ENCODE measurements around the gene HDAC9. TPM values are rescaled to one million over a fixed set of nuclear protein-coding genes. Genes with fewer than 3 reads are reported as not detected.

HDAC9 gene
- 3.6 and 7.9 TPM in 2 replicates for total RNA-seq
- 2.9 and 5.0 TPM in 2 replicates for polyA plus RNA-seq
- 1.3 and 3.2 TPM in 2 replicates for polyA plus RNA-seq (2012)
- polyA minus RNA-seq (ENCODE audit: low replicate concordance), result 2.4 and 5.8 TPM in 2 replicates

DNA sequence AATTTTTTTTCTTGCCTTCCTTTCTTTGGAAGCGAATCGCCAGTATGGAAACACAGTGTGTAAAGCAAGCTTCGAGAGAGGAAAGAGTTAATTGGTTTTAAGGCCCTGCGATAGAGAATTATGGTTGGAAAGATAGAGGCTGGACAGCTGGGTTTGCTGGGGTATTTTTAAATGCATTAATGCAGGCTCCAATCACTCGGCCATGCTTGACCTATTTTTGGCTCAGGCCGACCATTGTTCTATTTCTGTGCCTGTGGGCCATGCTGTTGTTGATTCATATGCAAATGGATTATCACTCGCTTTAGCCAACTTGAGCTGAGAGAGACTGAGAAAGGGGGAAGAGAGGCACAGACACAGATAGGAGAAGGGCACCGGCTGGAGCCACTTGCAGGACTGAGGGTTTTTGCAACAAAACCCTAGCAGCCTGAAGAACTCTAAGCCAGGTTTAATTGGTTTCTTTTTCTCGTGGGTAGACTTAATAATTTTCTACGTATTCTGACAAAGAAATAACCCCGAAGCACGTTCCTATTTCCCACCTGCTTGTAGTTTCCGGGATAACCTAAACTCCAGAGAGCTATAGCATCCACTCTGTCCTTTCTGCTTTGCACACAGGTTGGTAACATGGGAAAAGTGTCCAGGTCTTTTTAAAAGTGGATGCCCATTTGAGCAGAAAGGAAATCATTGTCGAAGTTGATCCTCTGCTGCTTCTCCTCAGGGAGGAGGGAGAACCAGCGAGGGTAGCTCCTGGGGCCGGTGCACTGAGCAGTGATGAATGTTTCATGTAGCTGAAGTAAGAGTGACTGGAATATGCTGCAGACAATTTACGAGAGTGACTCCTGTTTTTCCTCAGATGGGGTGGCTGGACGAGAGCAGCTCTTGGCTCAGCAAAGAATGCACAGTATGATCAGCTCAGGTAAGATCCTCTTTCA lies at the start of gene HDAC9:
Gene HDAC9 (plus strand): TSS at position 338 of the 929 bp plus-strand sequence. CDS start 554 bp downstream, at position 892.
- peak within 1 kb of the TSS; percentile 31 to 51 (median 36) for H3K4me3 ChIP-seq (replicated peaks in 1 of 4; ENCODE audit: control extremely low read depth in 1 of 4, insufficient read depth in 1 of 4, low read depth in 3 of 4, low read length in 4 of 4)
- H3K27me3 ChIP-seq (ENCODE audit: control insufficient read depth, insufficient read depth, low read length), result no peaks in the 10 kb centered on the region
- no peak within 1 kb of the TSS for H3K9ac ChIP-seq (ENCODE audit: insufficient read depth, low read length)
- no peak for TF ChIP-seq EZH2 (IDR thresholded peaks at IDR 0.05; ENCODE audit: low read length, missing control alignments)
- TF ChIP-seq, protein P1, sequence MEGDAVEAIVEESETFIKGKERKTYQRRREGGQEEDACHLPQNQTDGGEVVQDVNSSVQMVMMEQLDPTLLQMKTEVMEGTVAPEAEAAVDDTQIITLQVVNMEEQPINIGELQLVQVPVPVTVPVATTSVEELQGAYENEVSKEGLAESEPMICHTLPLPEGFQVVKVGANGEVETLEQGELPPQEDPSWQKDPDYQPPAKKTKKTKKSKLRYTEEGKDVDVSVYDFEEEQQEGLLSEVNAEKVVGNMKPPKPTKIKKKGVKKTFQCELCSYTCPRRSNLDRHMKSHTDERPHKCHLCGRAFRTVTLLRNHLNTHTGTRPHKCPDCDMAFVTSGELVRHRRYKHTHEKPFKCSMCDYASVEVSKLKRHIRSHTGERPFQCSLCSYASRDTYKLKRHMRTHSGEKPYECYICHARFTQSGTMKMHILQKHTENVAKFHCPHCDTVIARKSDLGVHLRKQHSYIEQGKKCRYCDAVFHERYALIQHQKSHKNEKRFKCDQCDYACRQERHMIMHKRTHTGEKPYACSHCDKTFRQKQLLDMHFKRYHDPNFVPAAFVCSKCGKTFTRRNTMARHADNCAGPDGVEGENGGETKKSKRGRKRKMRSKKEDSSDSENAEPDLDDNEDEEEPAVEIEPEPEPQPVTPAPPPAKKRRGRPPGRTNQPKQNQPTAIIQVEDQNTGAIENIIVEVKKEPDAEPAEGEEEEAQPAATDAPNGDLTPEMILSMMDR (conservative IDR thresholded peaks at IDR 0.05 in 1 of 2, IDR thresholded peaks at IDR 0.05 in 1 of 2; ENCODE audit: low read depth in 1 of 2, low read length in 2 of 2), result no peak
- no peaks in the 10 kb centered on the region for H3K79me2 ChIP-seq (ENCODE audit: control insufficient read depth, insufficient read depth, low read length)
- H3K4me2 ChIP-seq (ENCODE audit: extremely low read depth, insufficient read depth, low read length), result peak within 1 kb of the TSS; percentile 96
- no peaks in the 10 kb centered on the region for H3K9me3 ChIP-seq (ENCODE audit: control insufficient read depth, insufficient read depth, low read depth, low read length)
- H3K27ac ChIP-seq (ENCODE audit: insufficient read depth, low read length), result peak within 1 kb of the TSS; percentile 23
- peaks cover 6% of the 10 kb centered on the region for H3K4me1 ChIP-seq (ENCODE audit: control insufficient read depth, extremely low read depth, insufficient read depth, low read length)
- H3K36me3 ChIP-seq (ENCODE audit: control insufficient read depth, insufficient read depth, low read length), result no peaks in the 10 kb centered on the region
- peak; percentile 25 to 77 for DNase-seq (ENCODE audit: low read depth in 2 of 2)
- H4K20me1 ChIP-seq (ENCODE audit: control insufficient read depth, extremely low read depth, insufficient read depth, low read length), result no peaks in the 10 kb centered on the region
- peak within 1 kb of the TSS; percentile 85 for H2AFZ ChIP-seq (ENCODE audit: low read length)

DNA sequence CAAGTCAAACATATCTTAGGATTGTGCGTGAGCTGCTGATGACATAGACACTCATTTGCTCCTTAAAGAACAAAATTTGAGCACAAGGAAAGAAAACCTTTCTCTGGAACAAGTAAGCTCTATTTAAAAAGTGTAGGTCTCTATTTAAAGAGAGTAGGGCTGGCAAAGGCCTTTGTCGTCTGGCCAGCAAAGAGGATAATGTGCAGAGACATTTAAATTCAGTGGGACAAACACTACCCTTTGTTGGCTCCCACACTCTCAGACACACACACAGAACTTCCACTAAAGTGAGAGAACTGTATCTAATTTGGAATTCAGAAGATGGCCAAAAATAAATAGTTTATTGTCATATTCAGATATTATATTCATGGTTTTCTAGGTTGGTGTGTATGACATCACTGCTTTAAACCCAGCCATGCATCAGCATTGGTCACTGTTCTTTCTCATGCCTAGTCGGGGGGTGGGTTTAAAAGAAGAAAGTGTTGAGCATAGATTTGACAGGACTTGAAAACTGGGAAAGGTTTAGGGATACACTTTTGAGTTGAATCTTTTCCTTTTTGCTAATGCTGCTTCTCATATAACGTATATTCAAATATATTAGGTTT lies 49.5 kb upstream of the HDAC9 start:
- DNase-seq (ENCODE audit: low read depth in 2 of 2), result peak in 1 of 2 donors; percentile 11
- TF ChIP-seq, protein P1 (conservative IDR thresholded peaks at IDR 0.05 in 1 of 2, IDR thresholded peaks at IDR 0.05 in 1 of 2; ENCODE audit: low read depth in 1 of 2, low read length in 2 of 2), result no peak
- no peak for TF ChIP-seq EZH2 (IDR thresholded peaks at IDR 0.05; ENCODE audit: low read length, missing control alignments)
- H3K9ac ChIP-seq (ENCODE audit: insufficient read depth, low read length), result no peak overlapping the region
- no peaks in the 10 kb centered on the region for H4K20me1 ChIP-seq (ENCODE audit: control insufficient read depth, extremely low read depth, insufficient read depth, low read length)
- no peak overlapping the region for H3K27ac ChIP-seq (ENCODE audit: insufficient read depth, low read length)
- H3K36me3 ChIP-seq (ENCODE audit: control insufficient read depth, insufficient read depth, low read length), result no peaks in the 10 kb centered on the region
- no peaks in the 10 kb centered on the region for H3K79me2 ChIP-seq (ENCODE audit: control insufficient read depth, insufficient read depth, low read length)
- H3K4me1 ChIP-seq (ENCODE audit: control insufficient read depth, extremely low read depth, insufficient read depth, low read length), result no peaks in the 10 kb centered on the region
- no peak overlapping the region for H3K4me3 ChIP-seq (replicated peaks in 1 of 4; ENCODE audit: control extremely low read depth in 1 of 4, insufficient read depth in 1 of 4, low read depth in 3 of 4, low read length in 4 of 4)
- H3K9me3 ChIP-seq (ENCODE audit: control insufficient read depth, insufficient read depth, low read depth, low read length), result no peaks in the 10 kb centered on the region
- no peak overlapping the region for H3K4me2 ChIP-seq (ENCODE audit: extremely low read depth, insufficient read depth, low read length)
- no peak overlapping the region for H2AFZ ChIP-seq (ENCODE audit: low read length)
- no peaks in the 10 kb centered on the region for H3K27me3 ChIP-seq (ENCODE audit: control insufficient read depth, insufficient read depth, low read length)

DNA sequence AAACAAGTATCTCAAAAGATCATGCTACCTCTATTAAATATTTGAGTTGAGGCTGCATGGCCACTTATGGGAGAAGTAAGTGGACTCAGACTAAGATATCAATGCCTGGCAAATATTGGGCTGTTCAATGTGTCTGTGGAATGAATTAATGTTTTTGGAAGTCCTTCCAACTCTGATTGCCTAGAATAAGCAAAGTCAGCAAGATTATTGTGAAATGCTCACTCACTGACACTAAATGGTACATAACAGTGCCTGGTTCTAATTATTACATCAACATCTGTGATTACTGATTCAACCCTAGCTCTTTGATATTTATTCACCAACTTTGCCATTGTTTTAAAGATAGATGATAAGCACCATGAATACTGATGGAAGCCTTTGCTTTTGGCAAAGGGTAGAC lies 45.5 kb upstream of the HDAC9 start:
- DNase-seq (ENCODE audit: low read depth in 2 of 2), result no peak
- no peak overlapping the region for H2AFZ ChIP-seq (ENCODE audit: low read length)
- no peak overlapping the region for H3K4me3 ChIP-seq (replicated peaks in 1 of 4; ENCODE audit: control extremely low read depth in 1 of 4, insufficient read depth in 1 of 4, low read depth in 3 of 4, low read length in 4 of 4)
- no peaks in the 10 kb centered on the region for H3K9me3 ChIP-seq (ENCODE audit: control insufficient read depth, insufficient read depth, low read depth, low read length)
- no peak overlapping the region for H3K4me2 ChIP-seq (ENCODE audit: extremely low read depth, insufficient read depth, low read length)
- no peaks in the 10 kb centered on the region for H3K27me3 ChIP-seq (ENCODE audit: control insufficient read depth, insufficient read depth, low read length)
- H4K20me1 ChIP-seq (ENCODE audit: control insufficient read depth, extremely low read depth, insufficient read depth, low read length), result no peaks in the 10 kb centered on the region
- no peaks in the 10 kb centered on the region for H3K36me3 ChIP-seq (ENCODE audit: control insufficient read depth, insufficient read depth, low read length)
- H3K4me1 ChIP-seq (ENCODE audit: control insufficient read depth, extremely low read depth, insufficient read depth, low read length), result no peaks in the 10 kb centered on the region
- H3K27ac ChIP-seq (ENCODE audit: insufficient read depth, low read length), result no peak overlapping the region
- TF ChIP-seq, protein P1 (conservative IDR thresholded peaks at IDR 0.05 in 1 of 2, IDR thresholded peaks at IDR 0.05 in 1 of 2; ENCODE audit: low read depth in 1 of 2, low read length in 2 of 2), result no peak
- no peak for TF ChIP-seq EZH2 (IDR thresholded peaks at IDR 0.05; ENCODE audit: low read length, missing control alignments)
- no peak overlapping the region for H3K9ac ChIP-seq (ENCODE audit: insufficient read depth, low read length)
- no peaks in the 10 kb centered on the region for H3K79me2 ChIP-seq (ENCODE audit: control insufficient read depth, insufficient read depth, low read length)

Measured in fibroblast of lung (primary cell).